K562 (cell line): ENCODE data around the gene EXOC3L2.

ENCODE experiments used
- CTCF ChIP-seq, 3 experiments: IDR thresholded peaks in 2 of 3; conservative IDR thresholded peaks in 1 of 3; 2 replicates each; pipeline ENCODE4 v1.5.1; 2011 to 2012; ENCODE audit warnings: low read length in 3 of 3, mild to moderate bottlenecking in 3 of 3, control low read depth in 2 of 3, improper control_type of control experiment in 1 of 3, inconsistent platforms in 1 of 3, low read depth in 1 of 3, mixed read lengths in 1 of 3, moderate library complexity in 1 of 3; ENCODE audit not compliant: insufficient read depth in 2 of 3
- HES1 ChIP-seq: fragments of 450-650 bp; IDR thresholded peaks from 2 replicates; pipeline ENCODE4 v1.6.1; 2016; ENCODE audit warnings: low read depth, mild to moderate bottlenecking, moderate library complexity
- HMBOX1 ChIP-seq: sonication (generic); IDR thresholded peaks from 2 replicates; pipeline ENCODE4 v1.6.1; 2016
- KDM4B ChIP-seq, 2 experiments: fragments of 450-650 bp in 1 of 2; sonication (generic) in 1 of 2; IDR thresholded peaks; 2 replicates each; pipeline ENCODE4 v1.6.1; 2016 to 2017; ENCODE audit warnings: borderline replicate concordance in 2 of 2, antibody characterized with exemption in 1 of 2, low read depth in 1 of 2, mild to moderate bottlenecking in 1 of 2
- NFIX ChIP-seq: fragments of 250-450 bp; sonication (Bioruptor Pico); IDR thresholded peaks from 2 replicates; pipeline ENCODE4 v1.4.0; 2020; ENCODE audit warnings: low read depth, mild to moderate bottlenecking, moderate library complexity
- PPARD ChIP-seq: fragments of 250-450 bp; sonication (Bioruptor Pico); IDR thresholded peaks from 2 replicates; pipeline ENCODE4 v1.8.0; 2022; ENCODE audit warnings: inconsistent platforms, mild to moderate bottlenecking, moderate library complexity
- RBM22 ChIP-seq: fragments of 200-400 bp; formaldehyde crosslinking; IDR thresholded peaks from 2 replicates; pipeline ENCODE4 v1.6.1; 2018; ENCODE audit warnings: low read length, low read depth; ENCODE audit not compliant: poor library complexity, severe bottlenecking
- TARDBP ChIP-seq: fragments of 450-650 bp; IDR thresholded peaks from 2 replicates; pipeline ENCODE4 v1.6.1; 2016
- TCF7 ChIP-seq: sonication (generic); IDR thresholded peaks from 2 replicates; pipeline ENCODE4 v1.6.1; 2016; ENCODE audit warnings: antibody characterized with exemption, borderline replicate concordance
- USF1 ChIP-seq: sonication (generic); formaldehyde crosslinking; IDR thresholded peaks from 2 replicates; pipeline ENCODE4 v1.9.0; 2022; ENCODE audit warnings: mild to moderate bottlenecking, missing genetic modification reagents
- ZBTB49 ChIP-seq: sonication (generic); formaldehyde crosslinking; IDR thresholded peaks from 2 replicates; pipeline ENCODE4 v1.8.0; 2022; ENCODE audit warnings: missing genetic modification reagents, mild to moderate bottlenecking, borderline replicate concordance
- ZFP36 ChIP-seq: fragments of 150-350 bp; IDR thresholded peaks from 2 replicates; pipeline ENCODE4 v1.6.1; 2018; ENCODE audit warnings: low read length, low read depth; ENCODE audit not compliant: partially characterized antibody
- ZNF143 ChIP-seq: sonication (generic); formaldehyde crosslinking; IDR thresholded peaks from 2 replicates; pipeline ENCODE4 v1.9.0; 2022; ENCODE audit warnings: mild to moderate bottlenecking, missing genetic modification reagents
- ZNF311 ChIP-seq: fragments of 250-450 bp; sonication (Bioruptor Pico); IDR thresholded peaks from 2 replicates; pipeline ENCODE4 v1.4.0; 2020; ENCODE audit warnings: mild to moderate bottlenecking, moderate library complexity

GRCh38 chr19:45223879-45224278 lies 21.3 kb downstream of the EXOC3L2 start:
- TF ChIP-seq PPARD (CRISPR knock-in tag) (no peak), RBM22 (no peak), ZBTB49 (CRISPR knock-in tag) (no peak), ZNF311 (CRISPR knock-in tag) (no peak), HMBOX1 (no peak), CTCF (IDR thresholded peaks at IDR 0.05 in 2 of 3, conservative IDR thresholded peaks at IDR 0.05 in 1 of 3; ENCODE audit: insufficient read depth in 2 of 3, low read depth in 1 of 3, low read length in 3 of 3) (no peak), ZNF143 (CRISPR knock-in tag) (no peak), KDM4B (IDR thresholded peaks at IDR 0.05; ENCODE audit: borderline replicate concordance in 2 of 2, low read depth in 1 of 2) (no peak), TCF7 (no peak), USF1 (no peak), NFIX (CRISPR knock-in tag) (no peak), ZFP36 (no peak), TARDBP (no peak), HES1 (no peak)
